Mesodermal cell (in vitro differentiated cells): ENCODE data around the gene NAGS.
A peak's percentile ranks its signal among the peaks of the same experiment; 100 is the strongest.
"Not testable (repeated sequence)": the region's sequence is repeated elsewhere in the genome, so short reads cannot be mapped to it uniquely, and the experiment has no call there.

Source experiments
- H3K27ac ChIP-seq: 2 replicates; pipeline ENCODE4 v1.7.0; 2013; ENCODE audit warnings: mild to moderate bottlenecking, low read depth, low read length, moderate library complexity; ENCODE audit not compliant: severe bottlenecking
- H3K36me3 ChIP-seq: 2 replicates; pipeline ENCODE4 v1.7.1; 2013; ENCODE audit warnings: mild to moderate bottlenecking, low read length, moderate library complexity; ENCODE audit not compliant: control insufficient read depth, insufficient read depth
- H3K4me1 ChIP-seq: one replicate; pipeline ENCODE4 v1.7.1; 2013; ENCODE audit warnings: mild to moderate bottlenecking, low read length; ENCODE audit not compliant: insufficient read depth, control insufficient read depth, poor library complexity, severe bottlenecking
- H3K4me3 ChIP-seq: 2 replicates; pipeline ENCODE4 v1.7.0; 2013; ENCODE audit warnings: low read length, control low read depth, mild to moderate bottlenecking; ENCODE audit not compliant: insufficient read depth, poor library complexity, severe bottlenecking; ENCODE audit errors: extremely low read depth
- H3K9me3 ChIP-seq: 2 replicates; pipeline ENCODE4 v1.7.1; 2013; ENCODE audit warnings: mild to moderate bottlenecking, low read length, moderate library complexity; ENCODE audit not compliant: control insufficient read depth
- WGBS, 2 experiments: methylation state at CpG; one replicate each; pipeline ENCODE4 v1.1.5; 2013; ENCODE audit warnings: missing lambda C conversion rate in 2 of 2; ENCODE audit not compliant: insufficient coverage in 2 of 2; 5-methylcytosine and 5-hydroxymethylcytosine counted together

Gene NAGS

GRCh38 chr17:44024271-44024663, 19.8 kb downstream of the NAGS start:
- H3K36me3 ChIP-seq: peaks cover 42% of the 10 kb centered on the region
- WGBS, 2 experiments: 93 to 97% methylated on average over 5 to 6 of the region's 6 CpGs

GRCh38 chr17:44024853-44025252, 20.4 kb downstream of the NAGS start:
- H3K4me3 ChIP-seq: no peak overlapping the region
- 90 to 100% methylated on average over 3 to 4 of the region's 4 CpGs for WGBS, 2 experiments
- peaks cover 48% of the 10 kb centered on the region for H3K36me3 ChIP-seq
- H3K4me1 ChIP-seq: no peaks in the 10 kb centered on the region
- H3K27ac ChIP-seq: no peak overlapping the region
- no peaks in the 10 kb centered on the region for H3K9me3 ChIP-seq

More at GRCh38 chr17:44024271-44024663, 19.8 kb downstream of the NAGS start:
- no peaks in the 10 kb centered on the region for H3K9me3 ChIP-seq
- no peak overlapping the region for H3K4me3 ChIP-seq
- H3K4me1 ChIP-seq: no peaks in the 10 kb centered on the region
- H3K27ac ChIP-seq: no peak overlapping the region

DNA sequence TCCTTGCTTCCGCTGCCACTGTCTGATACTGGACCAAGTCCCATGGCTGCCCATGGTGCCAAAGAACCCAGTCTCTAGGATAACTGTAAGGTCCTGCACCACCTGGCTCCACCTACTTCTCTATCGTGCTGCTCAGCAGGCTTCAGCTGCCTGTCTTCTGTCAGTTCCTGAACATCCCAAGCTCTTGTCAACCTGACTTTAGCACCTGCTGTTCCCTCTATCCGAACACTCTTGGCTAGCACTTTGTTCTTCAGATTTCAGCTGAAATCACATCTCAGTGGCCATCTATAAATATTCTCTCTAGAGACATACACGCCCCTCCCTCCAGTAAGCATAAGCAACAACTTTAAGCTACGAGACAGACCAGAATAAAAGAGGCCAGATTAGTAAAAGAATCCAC, 25.3 kb downstream of the NAGS start:
- H3K9me3 ChIP-seq: no peaks in the 10 kb centered on the region
- H3K36me3 ChIP-seq: peaks cover 72% of the 10 kb centered on the region
- H3K4me1 ChIP-seq: no peaks in the 10 kb centered on the region
- no peak overlapping the region for H3K4me3 ChIP-seq
- H3K27ac ChIP-seq: no peak overlapping the region
- 94 to 95% methylated on average over 5 of the region's 5 CpGs for WGBS, 2 experiments

DNA sequence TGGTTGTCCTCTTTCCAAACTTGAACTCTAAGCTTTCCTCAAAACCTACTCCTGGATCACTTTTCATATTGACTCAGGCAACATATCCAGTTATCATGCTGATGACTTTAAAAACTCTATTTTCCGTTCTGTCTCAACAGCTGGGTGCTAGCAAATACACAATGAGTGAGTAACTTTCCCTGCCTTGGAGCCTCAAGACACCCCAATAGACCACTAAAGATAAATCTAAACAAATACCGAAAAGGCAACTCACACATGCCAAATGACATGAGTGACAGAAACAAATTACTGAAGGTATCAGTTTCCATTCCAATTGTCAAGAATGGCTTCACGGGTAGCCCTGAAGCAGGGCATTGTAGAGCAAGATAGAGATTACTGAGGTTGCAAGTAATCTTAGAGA, 26.1 kb downstream of the NAGS start:
- Histone ChIP-seq H3K4me1 (no peaks in the 10 kb centered on the region), H3K9me3 (no peaks in the 10 kb centered on the region), H3K36me3 (peaks cover 71% of the 10 kb centered on the region), H3K4me3 (no peak overlapping the region), H3K27ac (no peak overlapping the region)
- WGBS, 2 experiments: 100% methylated on average over 1 of the region's 3 CpGs

DNA sequence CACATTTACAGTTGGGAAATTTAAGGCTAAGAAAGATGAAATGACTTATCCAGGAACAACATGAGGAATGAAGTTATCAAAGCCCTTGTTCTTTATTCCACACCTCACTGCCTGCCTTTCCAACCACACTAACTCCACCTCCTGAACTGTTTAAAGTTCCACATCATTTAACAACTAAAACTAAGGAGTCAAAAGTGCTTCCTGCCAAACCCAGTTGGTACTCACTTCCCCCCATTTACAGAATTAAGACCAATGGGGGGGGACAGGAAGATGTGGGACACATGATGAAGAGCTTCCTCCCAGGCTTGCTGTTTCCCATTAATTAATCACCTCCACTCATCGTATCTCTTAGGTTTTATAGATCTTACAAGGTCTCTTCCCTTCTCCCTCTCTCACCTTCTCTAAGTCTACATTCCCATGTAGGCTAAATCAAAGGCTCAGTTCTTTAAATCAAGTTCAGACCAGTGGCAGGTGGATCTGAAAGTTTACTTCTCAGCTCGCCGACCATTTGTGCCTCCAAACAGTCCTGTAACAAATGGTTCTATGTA, 29.5 kb downstream of the NAGS start:
- H3K9me3 ChIP-seq: no peaks in the 10 kb centered on the region
- peaks cover 77% of the 10 kb centered on the region for H3K36me3 ChIP-seq
- H3K4me1 ChIP-seq: no peaks in the 10 kb centered on the region
- no peak overlapping the region for H3K4me3 ChIP-seq
- H3K27ac ChIP-seq: no peak overlapping the region
- 80 to 94% methylated on average over 1 of the region's 3 CpGs for WGBS, 2 experiments

- peaks cover 77% of the 10 kb centered on the region for H3K36me3 ChIP-seq
- not testable (repeated sequence) for H3K27ac ChIP-seq, H3K9me3 ChIP-seq, H3K4me3 ChIP-seq, H3K4me1 ChIP-seq
- WGBS, 2 experiments: no CpG with 5 or more reads among the region's 3 CpGs
Measured at GRCh38 chr17:44034688-44035087, 30.3 kb downstream of the NAGS start.

DNA sequence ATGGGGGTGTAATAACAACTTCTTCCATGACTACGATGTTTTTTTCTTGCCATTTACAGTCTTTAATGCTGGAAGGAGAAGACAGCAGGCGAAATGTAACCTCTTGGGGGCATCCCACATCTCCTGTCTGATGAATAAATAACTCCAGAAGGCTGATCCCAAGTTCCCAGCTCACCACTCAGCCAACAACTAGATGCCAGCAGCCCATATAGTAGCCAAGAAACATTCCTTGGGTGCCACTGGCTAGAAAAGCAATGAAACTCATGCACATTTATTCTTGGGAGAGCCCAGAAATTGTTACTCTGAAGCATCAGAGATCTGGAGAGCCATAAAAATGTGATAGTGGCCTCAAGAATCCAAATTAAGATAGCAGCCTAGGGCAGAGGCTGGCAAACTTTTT, 33.0 kb downstream of the NAGS start:
- peaks cover 68% of the 10 kb centered on the region for H3K36me3 ChIP-seq
- peaks cover 3% of the 10 kb centered on the region for H3K4me1 ChIP-seq
- H3K27ac ChIP-seq: no peak overlapping the region
- no peaks in the 10 kb centered on the region for H3K9me3 ChIP-seq
- WGBS, 2 experiments: 100% methylated on average over 1 of the region's 2 CpGs
- H3K4me3 ChIP-seq: no peak overlapping the region

GRCh38 chr17:44038604-44039011, 34.2 kb downstream of the NAGS start:
- H3K27ac ChIP-seq: no peak overlapping the region
- peaks cover 7% of the 10 kb centered on the region for H3K4me1 ChIP-seq
- 100% methylated on average over 2 of the region's 3 CpGs for whole genome bisulfite sequencing, 2 experiments
- no peaks in the 10 kb centered on the region for H3K9me3 ChIP-seq
- H3K4me3 ChIP-seq: no peak overlapping the region
- H3K36me3 ChIP-seq: peaks cover 60% of the 10 kb centered on the region

GRCh38 chr17:44039829-44040635, 35.6 kb downstream of the NAGS start:
- H3K36me3 ChIP-seq: peaks cover 61% of the 10 kb centered on the region
- 90 to 93% methylated on average over 2 to 3 of the region's 6 CpGs for WGBS, 2 experiments
- H3K9me3 ChIP-seq: no peaks in the 10 kb centered on the region
- H3K27ac ChIP-seq: no peak overlapping the region
- H3K4me1 ChIP-seq: peaks cover 13% of the 10 kb centered on the region
- H3K4me3 ChIP-seq: no peak overlapping the region

DNA sequence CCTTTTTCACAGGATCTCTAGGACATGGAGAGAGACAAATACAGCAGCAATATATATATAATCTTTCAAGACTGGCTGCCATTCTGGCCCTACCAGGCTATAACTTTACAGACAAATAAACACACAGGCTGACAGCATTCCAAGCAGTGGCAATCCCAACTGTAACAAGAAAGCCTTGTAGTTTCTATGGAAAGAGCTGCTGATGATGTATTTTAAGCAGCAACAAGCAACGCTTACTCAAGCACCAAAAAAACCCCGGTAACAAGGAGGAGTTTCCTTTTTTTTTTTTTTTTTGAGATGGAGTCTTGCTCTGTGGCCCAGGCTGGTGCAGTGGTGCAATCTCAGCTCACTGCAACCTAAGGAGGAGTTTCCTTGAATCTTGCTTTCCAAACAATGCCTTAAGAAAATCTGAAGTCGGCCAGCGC, 38.9 kb downstream of the NAGS start:
- 80 to 85% methylated on average over 2 to 3 of the region's 4 CpGs for WGBS, 2 experiments
- peak overlapping the region; percentile 41 for H3K27ac ChIP-seq
- H3K9me3 ChIP-seq: no peaks in the 10 kb centered on the region
- peaks cover 13% of the 10 kb centered on the region for H3K4me1 ChIP-seq
- H3K36me3 ChIP-seq: peaks cover 49% of the 10 kb centered on the region
- H3K4me3 ChIP-seq: no peak overlapping the region

GRCh38 chr17:44044071-44044470, 39.6 kb downstream of the NAGS start:
- Histone ChIP-seq H3K9me3 (no peaks in the 10 kb centered on the region), H3K36me3 (peaks cover 49% of the 10 kb centered on the region), H3K4me3 (no peak overlapping the region), H3K4me1 (peaks cover 13% of the 10 kb centered on the region), H3K27ac (no peak overlapping the region)
- no CpG with 5 or more reads among the region's 1 CpG for whole genome bisulfite sequencing, 2 experiments
